ENCODE data around the gene PSAPL1.

Gene PSAPL1

GRCh38 chr4:7415927-7416686 is 18.6 kb downstream of the PSAPL1 start:
- DNase-seq = no peak

- DNase-seq = no peak
These were observed 19.8 kb downstream of the PSAPL1 start for GRCh38 chr4:7414736-7415510.

GRCh38 chr4:7414046-7414445 is 20.7 kb downstream of the PSAPL1 start:
- DNase-seq = no peak

- no peak for DNase-seq
These were observed 22.2 kb downstream of the PSAPL1 start for GRCh38 chr4:7412554-7412912.

GRCh38 chr4:7411896-7412553 is 22.7 kb downstream of the PSAPL1 start:
- no peak for DNase-seq

- DNase-seq = no peak
These were observed 23.2 kb downstream of the PSAPL1 start for GRCh38 chr4:7411491-7411890.

- DNase-seq = no peak
These were observed 24.3 kb downstream of the PSAPL1 start for GRCh38 chr4:7410446-7410845.

GRCh38 chr4:7408166-7408565 is 26.6 kb downstream of the PSAPL1 start:
- DNase-seq = no peak

- DNase-seq = no peak
These were observed 31.7 kb downstream of the PSAPL1 start for GRCh38 chr4:7403001-7403400.

- DNase-seq = no peak
These were observed 32.2 kb downstream of the PSAPL1 start for GRCh38 chr4:7402526-7402925.

GRCh38 chr4:7400671-7401298 is 33.9 kb downstream of the PSAPL1 start:
- DNase-seq = no peak

- no peak for DNase-seq
These were observed 35.1 kb downstream of the PSAPL1 start for GRCh38 chr4:7399440-7400234.

GRCh38 chr4:7398788-7399439 is 35.8 kb downstream of the PSAPL1 start:
- no peak for DNase-seq

- no peak for DNase-seq
These were observed 36.7 kb downstream of the PSAPL1 start for GRCh38 chr4:7398104-7398423.

GRCh38 chr4:7397206-7398103 is 37.3 kb downstream of the PSAPL1 start:
- no peak for DNase-seq

GRCh38 chr4:7396186-7396910 is 38.4 kb downstream of the PSAPL1 start:
- no peak for DNase-seq

GRCh38 chr4:7395645-7396044 is 39.1 kb downstream of the PSAPL1 start:
- DNase-seq = no peak

GRCh38 chr4:7394681-7395451 is 39.9 kb downstream of the PSAPL1 start:
- no peak for DNase-seq
